PFSK-1 (cell line): ENCODE data around the gene CA9.

ENCODE experiments used
- FOXP2 ChIP-seq: optimal IDR thresholded peaks from 2 replicates; pipeline ENCODE3; 2011; ENCODE audit warnings: borderline replicate concordance, control low read depth, inconsistent platforms; ENCODE audit not compliant: insufficient read depth; ENCODE audit errors: extremely low read length, extremely low read depth
- POLR2AphosphoS5 ChIP-seq: IDR thresholded peaks from 2 replicates; pipeline ENCODE4 v1.6.1; 2012; ENCODE audit warnings: low read depth, mild to moderate bottlenecking, control low read depth, low read length, moderate library complexity
- SIN3A ChIP-seq: IDR thresholded peaks from 2 replicates; pipeline ENCODE4 v1.6.1; 2012; ENCODE audit warnings: mild to moderate bottlenecking, low read length, moderate library complexity, borderline replicate concordance; ENCODE audit not compliant: insufficient read depth
- TAF1 ChIP-seq: IDR thresholded peaks from 2 replicates; pipeline ENCODE4 v1.6.1; 2012; ENCODE audit warnings: low read length, control low read depth, borderline replicate concordance; ENCODE audit not compliant: insufficient read depth
- TF ChIP-seq, protein P1 (sequence below), 2 experiments: IDR thresholded peaks; 2 replicates each; pipeline versions ENCODE4 v1.6.1 to v1.8.0; 2011 to 2012; ENCODE audit warnings: low read depth in 2 of 2, low read length in 2 of 2, control low read depth in 1 of 2, inconsistent platforms in 1 of 2, mild to moderate bottlenecking in 1 of 2, moderate library complexity in 1 of 2; ENCODE audit not compliant: insufficient read depth in 1 of 2

Gene CA9

DNA sequence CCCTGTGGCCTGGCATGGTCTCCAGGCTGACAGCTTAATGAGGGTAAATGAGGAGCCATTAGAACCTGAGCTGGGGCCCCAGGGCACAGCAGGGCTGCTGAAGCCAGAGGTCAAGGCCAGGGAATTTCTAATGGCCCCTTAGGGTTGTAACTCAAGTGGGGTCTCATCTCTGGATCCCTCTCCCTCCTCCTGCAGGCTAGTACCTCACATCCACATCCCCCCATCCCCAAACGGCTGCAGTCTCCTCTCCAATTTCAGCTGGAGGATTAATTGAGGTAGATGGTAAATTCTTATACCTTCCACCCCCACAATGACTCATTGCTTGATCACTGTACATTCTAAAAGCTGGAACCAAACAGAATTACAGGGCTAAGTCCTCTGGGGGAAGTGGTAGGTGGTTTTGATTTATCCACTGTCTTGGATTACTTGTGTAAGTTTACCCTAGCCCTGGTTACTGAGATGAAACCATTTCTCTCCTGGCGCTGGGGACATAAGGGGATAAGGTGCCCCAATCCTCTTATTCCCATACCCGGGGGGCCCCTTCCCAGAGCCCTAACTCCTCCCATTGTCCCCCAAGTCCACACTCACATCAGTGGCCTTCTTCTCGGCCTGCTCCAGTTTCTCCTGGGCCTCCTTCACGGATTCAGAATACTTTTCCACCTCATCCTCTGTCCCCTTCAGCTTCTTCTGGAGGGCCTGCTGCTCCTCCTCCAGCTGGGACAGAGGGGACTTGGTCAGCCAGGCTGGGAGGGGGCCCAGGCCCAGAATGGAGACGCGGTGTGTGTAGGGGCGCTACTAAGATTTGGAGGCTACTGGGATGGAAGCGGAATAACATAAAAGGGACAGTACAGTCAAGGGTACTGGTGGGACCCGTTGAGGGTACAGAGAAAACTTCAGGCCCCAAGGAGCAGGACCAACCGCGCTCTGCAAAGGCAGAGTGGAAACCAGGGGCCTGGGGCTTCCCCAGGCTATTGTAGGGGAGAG lies 15.1 kb downstream of the CA9 start:
- TF ChIP-seq, protein P1, sequence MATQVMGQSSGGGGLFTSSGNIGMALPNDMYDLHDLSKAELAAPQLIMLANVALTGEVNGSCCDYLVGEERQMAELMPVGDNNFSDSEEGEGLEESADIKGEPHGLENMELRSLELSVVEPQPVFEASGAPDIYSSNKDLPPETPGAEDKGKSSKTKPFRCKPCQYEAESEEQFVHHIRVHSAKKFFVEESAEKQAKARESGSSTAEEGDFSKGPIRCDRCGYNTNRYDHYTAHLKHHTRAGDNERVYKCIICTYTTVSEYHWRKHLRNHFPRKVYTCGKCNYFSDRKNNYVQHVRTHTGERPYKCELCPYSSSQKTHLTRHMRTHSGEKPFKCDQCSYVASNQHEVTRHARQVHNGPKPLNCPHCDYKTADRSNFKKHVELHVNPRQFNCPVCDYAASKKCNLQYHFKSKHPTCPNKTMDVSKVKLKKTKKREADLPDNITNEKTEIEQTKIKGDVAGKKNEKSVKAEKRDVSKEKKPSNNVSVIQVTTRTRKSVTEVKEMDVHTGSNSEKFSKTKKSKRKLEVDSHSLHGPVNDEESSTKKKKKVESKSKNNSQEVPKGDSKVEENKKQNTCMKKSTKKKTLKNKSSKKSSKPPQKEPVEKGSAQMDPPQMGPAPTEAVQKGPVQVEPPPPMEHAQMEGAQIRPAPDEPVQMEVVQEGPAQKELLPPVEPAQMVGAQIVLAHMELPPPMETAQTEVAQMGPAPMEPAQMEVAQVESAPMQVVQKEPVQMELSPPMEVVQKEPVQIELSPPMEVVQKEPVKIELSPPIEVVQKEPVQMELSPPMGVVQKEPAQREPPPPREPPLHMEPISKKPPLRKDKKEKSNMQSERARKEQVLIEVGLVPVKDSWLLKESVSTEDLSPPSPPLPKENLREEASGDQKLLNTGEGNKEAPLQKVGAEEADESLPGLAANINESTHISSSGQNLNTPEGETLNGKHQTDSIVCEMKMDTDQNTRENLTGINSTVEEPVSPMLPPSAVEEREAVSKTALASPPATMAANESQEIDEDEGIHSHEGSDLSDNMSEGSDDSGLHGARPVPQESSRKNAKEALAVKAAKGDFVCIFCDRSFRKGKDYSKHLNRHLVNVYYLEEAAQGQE (IDR thresholded peaks at IDR 0.05; ENCODE audit: insufficient read depth in 1 of 2, low read depth in 2 of 2, low read length in 2 of 2) = no peak
- TF ChIP-seq POLR2AphosphoS5 = no peak
- TF ChIP-seq TAF1 = no peak
- TF ChIP-seq SIN3A = no peak
- TF ChIP-seq FOXP2 = no peak

DNA sequence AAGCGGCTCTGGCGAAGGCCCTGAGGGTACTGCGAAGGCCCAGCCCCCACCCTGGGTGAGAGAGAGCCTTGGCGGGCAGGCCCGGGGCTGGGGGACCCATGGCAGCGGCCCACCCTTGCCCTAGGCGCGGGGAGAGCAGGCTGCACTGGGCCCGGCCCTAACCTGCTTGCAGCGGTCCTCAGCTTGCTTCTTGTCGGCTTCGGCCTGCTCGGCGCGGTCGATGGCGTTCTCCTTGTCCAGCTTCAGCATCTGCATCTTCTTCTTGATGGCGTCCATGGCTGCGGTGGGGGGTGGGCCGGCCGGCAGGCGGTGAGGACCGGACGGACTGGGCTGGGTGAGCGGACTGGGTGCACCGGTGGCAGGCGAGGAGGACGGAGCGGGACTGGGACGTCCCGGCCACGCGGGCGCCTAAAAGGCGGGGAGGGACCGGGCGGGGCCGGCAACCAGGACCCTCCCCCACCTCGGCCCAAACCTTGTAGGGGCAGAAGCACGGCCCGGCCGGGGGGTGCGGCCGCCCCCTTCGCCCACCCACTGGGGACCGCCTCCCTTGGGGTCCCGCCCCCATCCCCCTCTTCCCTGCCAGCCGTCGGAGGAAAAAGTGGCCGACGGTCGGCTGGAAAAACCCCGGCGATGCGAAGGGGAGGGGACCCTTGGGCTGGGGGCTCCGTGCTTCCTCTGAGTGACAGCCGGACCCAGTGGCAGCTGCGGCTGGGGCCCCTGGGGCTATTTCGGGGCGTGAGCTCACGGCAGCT lies 16.0 kb downstream of the CA9 start, which contains the start of gene TPM2:
TSS of gene TPM2 (minus strand) at position 384 of the 752 bp plus-strand sequence. CDS start at position 276, 108 bp downstream.
- TF ChIP-seq, protein P1 (IDR thresholded peaks at IDR 0.05; ENCODE audit: insufficient read depth in 1 of 2, low read depth in 2 of 2, low read length in 2 of 2) = no peak
- no peak for TF ChIP-seq TAF1
- no peak for TF ChIP-seq POLR2AphosphoS5
- no peak for TF ChIP-seq SIN3A
- TF ChIP-seq FOXP2 = no peak

DNA sequence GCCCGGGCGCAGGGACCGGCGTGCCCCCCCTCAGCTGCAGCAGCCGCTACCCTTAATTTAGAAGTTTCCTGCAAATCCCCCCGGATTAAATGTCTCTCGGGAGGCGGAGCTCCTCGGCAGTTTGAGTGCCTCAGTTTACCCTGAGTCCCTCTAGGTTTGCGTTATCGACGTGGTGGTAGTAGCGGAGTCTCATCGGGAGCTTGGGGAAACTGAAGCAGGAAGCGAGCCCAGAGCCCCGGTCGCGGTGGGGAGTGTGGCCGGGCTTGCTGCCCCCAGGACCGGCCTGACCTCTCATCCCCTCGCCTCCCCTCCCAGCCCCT lies 16.5 kb downstream of the CA9 start:
- TF ChIP-seq, protein P1 (IDR thresholded peaks at IDR 0.05; ENCODE audit: insufficient read depth in 1 of 2, low read depth in 2 of 2, low read length in 2 of 2) = no peak
- TF ChIP-seq FOXP2 (no peak), POLR2AphosphoS5 (no peak), SIN3A (no peak), TAF1 (no peak)

DNA sequence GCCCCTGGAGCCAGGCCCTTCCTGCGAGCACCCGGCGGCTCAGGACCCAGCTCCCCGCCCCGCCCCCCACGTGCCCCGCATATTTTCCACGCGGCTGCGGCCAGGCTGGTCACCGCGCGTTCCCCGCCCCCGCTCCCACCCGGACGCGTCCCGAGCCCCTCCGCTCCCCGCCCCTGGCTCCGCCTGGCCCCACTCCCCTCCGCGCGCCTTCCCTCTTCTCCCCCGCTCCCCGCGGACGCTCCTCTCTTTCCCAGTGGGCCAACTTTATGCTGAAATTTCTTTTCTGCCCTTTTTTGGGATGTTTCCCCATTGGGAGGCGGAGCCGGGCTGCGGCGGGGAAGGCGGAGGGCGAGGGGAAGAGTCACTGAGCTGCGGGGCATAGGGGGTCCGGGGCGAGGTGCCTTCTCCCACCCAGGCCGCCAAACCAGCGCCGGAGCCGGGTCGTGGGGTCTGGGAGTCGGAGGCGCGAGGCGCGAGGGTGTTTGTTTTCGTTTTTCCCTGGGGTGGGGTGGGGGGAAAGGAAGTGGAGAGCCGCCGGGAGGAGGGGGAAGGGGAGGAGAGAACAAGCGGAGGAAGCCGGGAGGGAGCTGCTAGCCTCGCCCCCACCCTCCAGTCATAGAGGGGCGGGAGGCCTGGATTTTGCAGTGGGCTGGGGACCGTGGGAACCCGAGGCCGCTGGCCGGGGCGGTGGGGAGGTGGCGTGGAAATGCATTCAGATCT lies 17.0 kb downstream of the CA9 start:
- no peak for TF ChIP-seq POLR2AphosphoS5
- TF ChIP-seq, protein P1 (IDR thresholded peaks at IDR 0.05; ENCODE audit: insufficient read depth in 1 of 2, low read depth in 2 of 2, low read length in 2 of 2) = no peak
- no peak for TF ChIP-seq FOXP2
- no peak for TF ChIP-seq SIN3A
- TF ChIP-seq TAF1 = no peak
